IMR-90 (cell line): ENCODE data around the gene KIRREL1.

Source experiments
- CEBPB ChIP-seq: IDR thresholded peaks from 2 replicates; pipeline ENCODE4 v1.6.1; 2012; ENCODE audit warnings: low read depth, low read length, improper control_type of control experiment
- CHD1 ChIP-seq: IDR thresholded peaks from 2 replicates; pipeline ENCODE4 v1.6.1; 2012; ENCODE audit warnings: low read depth, low read length, improper control_type of control experiment
- FOS ChIP-seq: fragments of 150-350 bp; IDR thresholded peaks from 2 replicates; pipeline ENCODE4 v1.6.1; 2016; ENCODE audit warnings: low read depth, low read length
- MAFK ChIP-seq: IDR thresholded peaks from 2 replicates; pipeline ENCODE4 v1.6.1; 2012; ENCODE audit warnings: low read depth, low read length, improper control_type of control experiment
- MAZ ChIP-seq: IDR thresholded peaks from 2 replicates; pipeline ENCODE4 v1.6.1; 2012; ENCODE audit warnings: low read depth, mild to moderate bottlenecking, low read length, improper control_type of control experiment, moderate library complexity, borderline replicate concordance
- POLR2A ChIP-seq: IDR thresholded peaks from 2 replicates; pipeline ENCODE4 v1.6.1; 2012; ENCODE audit warnings: mild to moderate bottlenecking, low read depth, low read length
- RAD21 ChIP-seq: IDR thresholded peaks from 2 replicates; pipeline ENCODE4 v1.6.1; 2012; ENCODE audit warnings: low read length, improper control_type of control experiment
- RFX5 ChIP-seq: IDR thresholded peaks from 2 replicates; pipeline ENCODE4 v1.8.0; 2012; ENCODE audit warnings: low read depth, mild to moderate bottlenecking, low read length, moderate library complexity
- SMC3 ChIP-seq: fragments of 150-350 bp; IDR thresholded peaks from 2 replicates; pipeline ENCODE4 v1.6.1; 2016; ENCODE audit warnings: low read depth, mild to moderate bottlenecking, antibody characterized with exemption, low read length, moderate library complexity
- TF ChIP-seq, protein P1 (sequence below): conservative IDR thresholded peaks from 2 replicates; pipeline ENCODE4 v1.5.1; 2012; ENCODE audit warnings: mild to moderate bottlenecking, low read depth, low read length, improper control_type of control experiment
- TF ChIP-seq, protein P2 (sequence below): fragments of 150-350 bp; IDR thresholded peaks from 2 replicates; pipeline ENCODE4 v1.6.1; 2017; ENCODE audit warnings: mild to moderate bottlenecking, antibody characterized with exemption, low read length, low read depth

- TF ChIP-seq, protein P1, sequence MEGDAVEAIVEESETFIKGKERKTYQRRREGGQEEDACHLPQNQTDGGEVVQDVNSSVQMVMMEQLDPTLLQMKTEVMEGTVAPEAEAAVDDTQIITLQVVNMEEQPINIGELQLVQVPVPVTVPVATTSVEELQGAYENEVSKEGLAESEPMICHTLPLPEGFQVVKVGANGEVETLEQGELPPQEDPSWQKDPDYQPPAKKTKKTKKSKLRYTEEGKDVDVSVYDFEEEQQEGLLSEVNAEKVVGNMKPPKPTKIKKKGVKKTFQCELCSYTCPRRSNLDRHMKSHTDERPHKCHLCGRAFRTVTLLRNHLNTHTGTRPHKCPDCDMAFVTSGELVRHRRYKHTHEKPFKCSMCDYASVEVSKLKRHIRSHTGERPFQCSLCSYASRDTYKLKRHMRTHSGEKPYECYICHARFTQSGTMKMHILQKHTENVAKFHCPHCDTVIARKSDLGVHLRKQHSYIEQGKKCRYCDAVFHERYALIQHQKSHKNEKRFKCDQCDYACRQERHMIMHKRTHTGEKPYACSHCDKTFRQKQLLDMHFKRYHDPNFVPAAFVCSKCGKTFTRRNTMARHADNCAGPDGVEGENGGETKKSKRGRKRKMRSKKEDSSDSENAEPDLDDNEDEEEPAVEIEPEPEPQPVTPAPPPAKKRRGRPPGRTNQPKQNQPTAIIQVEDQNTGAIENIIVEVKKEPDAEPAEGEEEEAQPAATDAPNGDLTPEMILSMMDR: no peak
- TF ChIP-seq MAFK (no peak), POLR2A (no peak), RAD21 (no peak), CHD1 (no peak), RFX5 (no peak), MAZ (no peak), SMC3 (no peak), CEBPB (no peak), FOS (no peak)
- TF ChIP-seq, protein P2, sequence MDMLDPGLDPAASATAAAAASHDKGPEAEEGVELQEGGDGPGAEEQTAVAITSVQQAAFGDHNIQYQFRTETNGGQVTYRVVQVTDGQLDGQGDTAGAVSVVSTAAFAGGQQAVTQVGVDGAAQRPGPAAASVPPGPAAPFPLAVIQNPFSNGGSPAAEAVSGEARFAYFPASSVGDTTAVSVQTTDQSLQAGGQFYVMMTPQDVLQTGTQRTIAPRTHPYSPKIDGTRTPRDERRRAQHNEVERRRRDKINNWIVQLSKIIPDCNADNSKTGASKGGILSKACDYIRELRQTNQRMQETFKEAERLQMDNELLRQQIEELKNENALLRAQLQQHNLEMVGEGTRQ: no peak
Measured at GRCh38 chr1:158077411-158078256, 84.2 kb downstream of the KIRREL1 start.
